Left ventricle myocardium inferior (tissue), 1 donor: ENCODE data around the gene MAP4K4. TPM values are rescaled to one million over a fixed set of nuclear protein-coding genes. Genes with fewer than 3 reads are reported as not detected.
A peak's percentile ranks its signal among the peaks of the same experiment; 100 is the strongest.

Experiments
- DNase-seq: peaks from one replicate; pipeline ENCODE4 v3.0.0-alpha.2; 2020
- H3K27ac ChIP-seq: fragments of 200-600 bp; replicated peaks from 2 replicates; pipeline ENCODE4 v1.8.0; 2021
- H3K27me3 ChIP-seq: fragments of 200-600 bp; 2 replicates; pipeline ENCODE4 v1.8.0; 2021; ENCODE audit warnings: low read depth
- H3K36me3 ChIP-seq: fragments of 200-600 bp; 2 replicates; pipeline ENCODE4 v1.8.0; 2021
- H3K4me1 ChIP-seq: fragments of 200-600 bp; 2 replicates; pipeline ENCODE4 v1.8.0; 2021
- H3K4me3 ChIP-seq: fragments of 200-600 bp; 2 replicates; pipeline ENCODE4 v1.8.0; 2021; ENCODE audit warnings: mild to moderate bottlenecking, moderate library complexity
- H3K9me3 ChIP-seq: fragments of 200-600 bp; replicated peaks from 2 replicates; pipeline ENCODE4 v1.8.0; 2021
- intact Hi-C: fragments of 100-400 bp; cut with micrococcal nuclease; formaldehyde crosslinking; loops from one replicate; pipeline ENCODE4 v1.11.0; 2022
- total RNA-seq: library from RNA; stranded (reverse); fragmentation: NEBNext Ultra II Directional; extraction: Animal tissue kit (Norgen Biotek cat#: 25700); gene quantifications from one replicate; pipeline ENCODE4 v1.2.1, GENCODE V29; 2021
- TF ChIP-seq, protein P1 (sequence below): fragments of 200-600 bp; IDR thresholded peaks from 2 replicates; pipeline ENCODE4 v1.8.0; 2021; ENCODE audit warnings: antibody characterized with exemption, mild to moderate bottlenecking, borderline replicate concordance
- donor health status: DM: no; HTN: yes; CAD: no; lungs with severe emphysema.

MAP4K4 gene
- total RNA-seq, 1 donor from 2014 or later: 102 TPM

GRCh38 chr2:101814752-101815151, 117.2 kb downstream of the MAP4K4 start:
- no peak for DNase-seq
- Histone ChIP-seq H3K9me3 (no peaks in the 10 kb centered on the region), H3K4me3 (no peak overlapping the region), H3K4me1 (peaks cover 92% of the 10 kb centered on the region), H3K36me3 (no peaks in the 10 kb centered on the region), H3K27me3 (no peaks in the 10 kb centered on the region), H3K27ac (no peak overlapping the region)
- intact Hi-C loops: no loop called here
- TF ChIP-seq, protein P1, sequence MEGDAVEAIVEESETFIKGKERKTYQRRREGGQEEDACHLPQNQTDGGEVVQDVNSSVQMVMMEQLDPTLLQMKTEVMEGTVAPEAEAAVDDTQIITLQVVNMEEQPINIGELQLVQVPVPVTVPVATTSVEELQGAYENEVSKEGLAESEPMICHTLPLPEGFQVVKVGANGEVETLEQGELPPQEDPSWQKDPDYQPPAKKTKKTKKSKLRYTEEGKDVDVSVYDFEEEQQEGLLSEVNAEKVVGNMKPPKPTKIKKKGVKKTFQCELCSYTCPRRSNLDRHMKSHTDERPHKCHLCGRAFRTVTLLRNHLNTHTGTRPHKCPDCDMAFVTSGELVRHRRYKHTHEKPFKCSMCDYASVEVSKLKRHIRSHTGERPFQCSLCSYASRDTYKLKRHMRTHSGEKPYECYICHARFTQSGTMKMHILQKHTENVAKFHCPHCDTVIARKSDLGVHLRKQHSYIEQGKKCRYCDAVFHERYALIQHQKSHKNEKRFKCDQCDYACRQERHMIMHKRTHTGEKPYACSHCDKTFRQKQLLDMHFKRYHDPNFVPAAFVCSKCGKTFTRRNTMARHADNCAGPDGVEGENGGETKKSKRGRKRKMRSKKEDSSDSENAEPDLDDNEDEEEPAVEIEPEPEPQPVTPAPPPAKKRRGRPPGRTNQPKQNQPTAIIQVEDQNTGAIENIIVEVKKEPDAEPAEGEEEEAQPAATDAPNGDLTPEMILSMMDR: no peak

DNA sequence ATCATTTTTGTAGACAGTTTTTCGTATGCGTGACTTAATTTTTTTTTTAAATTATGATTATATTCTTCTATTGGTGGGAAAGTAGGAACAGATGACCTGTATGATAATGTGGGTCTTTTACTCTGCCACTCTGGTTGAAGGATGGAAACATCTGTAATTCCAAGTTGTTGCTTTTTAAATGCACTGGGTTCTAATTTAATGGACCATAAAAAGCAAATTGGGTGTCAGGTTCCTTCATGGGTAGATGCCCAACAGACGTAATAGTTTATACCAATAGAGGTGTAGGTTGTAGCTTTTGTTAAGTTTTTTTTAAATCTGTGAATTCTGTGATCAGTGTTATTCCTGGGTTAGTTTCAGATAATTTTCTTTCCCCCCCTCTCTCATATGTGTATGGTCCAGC, 117.6 kb downstream of the MAP4K4 start:
- intact Hi-C loops: no loop called here
- no peak overlapping the region for H3K4me3 ChIP-seq
- H3K36me3 ChIP-seq: no peaks in the 10 kb centered on the region
- H3K27me3 ChIP-seq: no peaks in the 10 kb centered on the region
- peak overlapping the region; percentile 60 for H3K27ac ChIP-seq
- H3K4me1 ChIP-seq: peaks cover 92% of the 10 kb centered on the region
- TF ChIP-seq, protein P1: no peak
- DNase-seq: no peak
- H3K9me3 ChIP-seq: no peaks in the 10 kb centered on the region

DNA sequence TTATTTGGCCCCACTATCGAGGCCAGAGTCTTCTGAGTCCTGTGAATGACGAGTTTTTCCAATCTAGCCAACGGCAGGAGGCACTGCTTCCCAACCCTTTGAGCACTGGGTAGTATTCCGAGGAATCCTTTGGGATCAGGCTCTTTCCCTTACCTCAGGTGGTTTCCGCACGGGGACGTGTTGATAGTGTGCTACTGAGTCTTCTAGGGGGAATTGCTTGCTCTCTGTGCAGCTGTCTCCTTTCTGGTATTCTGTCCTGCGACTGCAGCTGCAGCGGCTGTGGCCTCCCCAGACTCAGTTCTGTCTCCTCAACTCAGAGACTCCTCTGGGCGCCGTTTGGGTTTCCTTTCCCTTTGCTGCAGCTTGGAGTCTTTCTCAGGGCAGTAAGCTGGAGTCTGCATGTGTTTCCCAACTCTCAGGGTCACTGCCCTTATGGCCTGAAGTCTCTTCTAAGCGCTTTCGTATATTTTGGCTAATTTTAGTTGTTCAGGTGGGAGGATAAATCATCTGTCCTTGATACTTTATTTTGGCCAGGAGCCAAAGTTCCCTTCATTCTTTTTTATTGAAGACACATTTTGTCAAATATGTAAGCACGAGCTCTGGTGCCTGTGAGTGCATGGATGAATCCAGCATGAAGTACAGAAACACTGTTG, 118.4 kb downstream of the MAP4K4 start:
- peak overlapping the region; percentile 60 for H3K27ac ChIP-seq
- no peaks in the 10 kb centered on the region for H3K36me3 ChIP-seq
- DNase-seq: peak; percentile 33
- H3K4me1 ChIP-seq: peaks cover 98% of the 10 kb centered on the region
- no peaks in the 10 kb centered on the region for H3K27me3 ChIP-seq
- H3K9me3 ChIP-seq: no peaks in the 10 kb centered on the region
- intact Hi-C loops: no loop called here
- TF ChIP-seq, protein P1: no peak
- no peak overlapping the region for H3K4me3 ChIP-seq

DNA sequence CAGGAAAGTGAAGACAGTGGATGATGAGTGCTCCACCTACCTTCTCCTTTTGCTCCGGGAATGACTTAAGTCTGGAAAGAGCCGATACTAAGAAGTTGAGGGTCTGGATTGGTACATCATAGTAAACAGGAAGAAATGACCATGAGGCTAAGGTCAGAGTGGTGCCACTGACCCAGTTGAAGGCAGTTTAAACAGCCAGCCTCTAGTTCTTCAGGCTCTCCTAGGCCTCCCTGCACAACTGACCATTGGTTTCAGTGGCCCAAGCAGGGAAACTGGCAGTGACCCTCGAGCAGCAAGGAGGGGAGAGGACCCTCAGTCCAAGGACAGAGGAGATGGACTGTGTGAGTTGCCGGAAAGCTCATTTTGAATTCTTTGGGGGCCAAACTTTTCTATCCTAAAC, 119.1 kb downstream of the MAP4K4 start:
- no peaks in the 10 kb centered on the region for H3K36me3 ChIP-seq
- peak overlapping the region; percentile 60 for H3K27ac ChIP-seq
- intact Hi-C loops: no loop called here
- TF ChIP-seq, protein P1: no peak
- H3K9me3 ChIP-seq: no peaks in the 10 kb centered on the region
- H3K4me3 ChIP-seq: no peak overlapping the region
- no peak for DNase-seq
- no peaks in the 10 kb centered on the region for H3K27me3 ChIP-seq
- peaks cover 97% of the 10 kb centered on the region for H3K4me1 ChIP-seq

DNA sequence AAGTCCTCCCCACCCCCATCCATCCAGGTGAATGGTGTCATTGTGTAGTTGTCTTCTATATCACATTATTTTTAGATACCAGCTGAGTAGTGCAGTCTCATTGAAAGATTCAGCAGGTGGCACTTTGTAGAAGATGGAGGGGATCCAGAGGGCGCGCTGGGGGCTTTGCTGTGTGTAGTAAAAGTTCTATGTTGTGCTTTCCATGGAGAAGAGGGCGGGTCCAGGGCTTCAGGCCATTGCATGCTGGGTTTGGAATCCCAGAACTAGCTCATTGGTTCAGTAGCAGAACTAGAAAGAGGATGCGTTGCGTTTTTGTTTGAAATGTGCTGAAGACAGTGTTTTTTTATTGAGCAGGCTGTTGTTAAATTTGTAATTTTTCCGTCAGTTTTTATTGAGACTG, 120.0 kb downstream of the MAP4K4 start:
- intact Hi-C loops: no loop called here

More for the DNA sequence above, 120.0 kb downstream of the MAP4K4 start:
- H3K36me3 ChIP-seq: no peaks in the 10 kb centered on the region
- TF ChIP-seq, protein P1: no peak
- no peak overlapping the region for H3K4me3 ChIP-seq
- no peak overlapping the region for H3K27ac ChIP-seq
- H3K27me3 ChIP-seq: no peaks in the 10 kb centered on the region
- no peak for DNase-seq
- H3K4me1 ChIP-seq: peaks cover 96% of the 10 kb centered on the region
- H3K9me3 ChIP-seq: no peaks in the 10 kb centered on the region
